ENCODE data around the gene CACNA1C. TPM values are rescaled to one million over a fixed set of nuclear protein-coding genes. Genes with fewer than 3 reads are reported as not detected.

Gene CACNA1C
- total RNA-seq, 2 donors from 2014 or later, result 0.84 to 10.2 TPM

DNA sequence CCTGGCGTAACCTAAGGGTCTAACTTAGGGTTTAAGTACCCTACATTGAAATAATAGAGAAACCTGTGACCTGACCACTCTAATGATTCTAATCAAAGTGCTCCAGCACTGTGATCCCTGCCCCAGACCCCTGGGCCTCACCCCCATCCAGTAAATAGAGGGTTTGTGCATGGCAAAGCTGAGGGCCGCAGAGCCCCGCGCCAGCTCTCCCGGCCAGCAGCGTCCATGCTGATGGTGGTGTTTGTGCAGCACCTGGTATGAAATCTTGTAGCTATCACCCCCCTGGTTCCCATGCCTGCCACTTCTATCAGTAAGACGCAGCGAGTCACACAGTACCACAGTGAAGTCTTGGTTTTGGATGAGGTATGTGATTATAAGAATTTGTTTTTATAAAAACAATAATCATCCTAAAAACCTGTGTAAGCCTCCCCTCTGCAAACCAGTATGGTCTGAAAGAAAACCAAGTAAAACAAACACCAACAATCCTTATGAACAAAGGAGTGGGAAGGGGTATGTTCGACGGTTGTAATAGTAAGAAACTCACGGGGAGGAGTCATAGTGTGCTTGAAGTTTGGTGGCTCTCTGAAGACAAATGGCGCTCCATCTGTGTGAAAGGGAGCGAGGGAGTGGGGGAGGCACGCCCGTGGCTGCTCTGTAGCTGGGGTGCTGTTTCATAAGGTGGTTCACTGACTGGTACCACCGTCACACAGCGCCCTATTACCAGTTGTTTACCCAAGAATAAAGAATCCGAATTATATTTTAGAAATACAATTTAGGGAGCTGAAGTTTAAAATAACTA is 156.2 kb downstream of the CACNA1C start:
- Histone ChIP-seq H3K27ac (no peak overlapping the region), H3K9ac (ENCODE audit: low read depth in 2 of 2, low read length in 2 of 2) (no peak overlapping the region), H3K4me1 (no peaks in the 10 kb centered on the region), H3K27me3 (no peaks in the 10 kb centered on the region), H3K4me3 (no peak overlapping the region), H3K36me3 (no peaks in the 10 kb centered on the region), H3K9me3 (no peaks in the 10 kb centered on the region)
- intact Hi-C loops (cut with DNase I), result no loop called here
- TF ChIP-seq CTCF (IDR thresholded peaks at IDR 0.05), result no peak
- no peak for DNase-seq

DNA sequence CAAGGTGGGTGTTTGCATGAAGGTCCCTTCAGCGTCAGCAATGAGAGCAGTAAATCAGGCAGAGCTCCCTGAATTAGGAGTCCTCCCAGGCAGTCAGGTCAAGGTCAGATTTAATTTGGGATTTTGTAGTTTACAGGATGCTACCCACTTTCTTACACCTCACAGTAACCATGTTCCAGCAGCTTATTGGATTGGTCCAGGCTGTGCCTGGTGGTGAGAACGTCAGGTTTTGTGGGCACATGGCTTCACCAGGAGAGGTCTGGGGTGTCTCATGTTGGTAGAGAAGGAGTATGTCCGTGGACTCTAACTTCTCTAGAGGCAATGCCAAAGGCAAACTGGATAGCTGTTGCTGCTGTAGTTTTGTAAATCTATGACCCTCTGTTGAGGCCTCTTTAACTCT is 158.3 kb downstream of the CACNA1C start:
- no peaks in the 10 kb centered on the region for H3K4me1 ChIP-seq
- H3K27ac ChIP-seq, result no peak overlapping the region
- DNase-seq, result no peak
- no peaks in the 10 kb centered on the region for H3K9me3 ChIP-seq
- intact Hi-C loops (cut with DNase I), result no loop called here
- no peaks in the 10 kb centered on the region for H3K27me3 ChIP-seq
- no peaks in the 10 kb centered on the region for H3K36me3 ChIP-seq
- no peak for TF ChIP-seq CTCF (IDR thresholded peaks at IDR 0.05)
- H3K9ac ChIP-seq (ENCODE audit: low read depth in 2 of 2, low read length in 2 of 2), result no peak overlapping the region
- H3K4me3 ChIP-seq, result no peak overlapping the region

DNA sequence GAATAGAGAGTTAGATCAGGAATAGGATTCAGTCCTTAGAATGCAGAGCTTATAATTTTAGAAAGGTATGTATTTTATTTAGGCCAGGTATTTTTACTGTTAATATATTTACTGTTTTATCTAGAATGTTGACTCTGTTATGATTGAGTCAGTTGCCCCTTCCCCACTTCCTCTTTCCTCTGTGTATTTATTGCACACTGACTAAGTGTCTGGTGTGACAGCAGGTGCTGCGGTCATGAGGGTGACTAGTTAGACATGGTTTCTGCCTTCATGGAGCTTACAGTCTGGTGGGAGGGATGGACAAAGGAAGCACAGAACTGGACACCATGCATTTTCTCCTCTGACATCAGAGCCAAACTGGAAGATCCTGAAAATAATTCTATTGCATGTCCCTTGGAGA is 159.8 kb downstream of the CACNA1C start:
- TF ChIP-seq CTCF (IDR thresholded peaks at IDR 0.05), result no peak
- Histone ChIP-seq H3K4me1 (no peaks in the 10 kb centered on the region), H3K36me3 (no peaks in the 10 kb centered on the region), H3K9me3 (no peaks in the 10 kb centered on the region), H3K9ac (ENCODE audit: low read depth in 2 of 2, low read length in 2 of 2) (no peak overlapping the region), H3K4me3 (no peak overlapping the region), H3K27me3 (no peaks in the 10 kb centered on the region), H3K27ac (no peak overlapping the region)
- intact Hi-C loops (cut with DNase I), result no loop called here
- no peak for DNase-seq

DNA sequence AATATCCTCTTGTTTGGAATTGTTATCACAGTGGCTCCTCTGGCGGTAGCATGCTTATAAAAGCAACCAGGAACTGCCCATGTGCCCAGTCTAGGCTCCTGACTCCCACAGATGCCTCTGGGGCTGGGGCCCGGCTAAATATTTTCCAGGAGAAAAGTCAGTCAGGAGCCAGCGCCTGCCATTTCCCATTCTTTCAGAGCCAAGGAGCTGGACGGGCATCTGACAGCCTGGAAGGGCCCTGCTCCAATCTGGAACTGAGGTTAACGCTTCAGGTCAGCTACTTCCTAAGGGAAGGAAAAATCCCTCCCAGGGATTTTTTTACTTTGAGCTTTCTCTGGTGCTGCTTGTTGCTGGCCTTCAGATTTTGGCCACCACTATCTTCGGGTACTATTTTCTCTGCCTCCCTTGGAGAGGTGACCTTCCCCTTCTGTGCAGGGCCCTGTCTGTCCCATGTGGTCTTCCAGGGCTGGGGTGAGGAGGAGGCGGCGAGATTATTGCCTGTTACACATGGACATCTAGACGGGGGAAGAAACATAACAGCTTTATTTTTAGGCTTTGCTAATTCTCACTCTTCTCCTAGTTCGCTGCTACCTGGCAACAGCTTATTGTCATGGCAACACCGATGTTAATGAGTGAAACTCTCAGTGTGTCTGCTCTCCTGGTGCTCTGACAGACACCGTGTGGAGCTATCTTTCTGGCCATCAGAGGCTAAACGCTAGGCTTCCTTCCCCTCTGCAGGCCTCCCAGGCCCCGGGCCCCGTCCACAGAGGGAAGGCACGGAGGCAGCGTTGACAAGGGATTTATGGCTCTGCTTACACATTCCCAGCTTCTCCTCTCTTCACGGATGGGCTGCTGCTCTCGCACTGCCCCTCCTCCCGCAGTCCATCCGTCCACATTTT is 160.4 kb downstream of the CACNA1C start:
- no peaks in the 10 kb centered on the region for H3K27me3 ChIP-seq
- H3K4me3 ChIP-seq, result no peak overlapping the region
- DNase-seq, result no peak
- intact Hi-C loops (cut with DNase I), result no loop called here
- no peak overlapping the region for H3K9ac ChIP-seq (ENCODE audit: low read depth in 2 of 2, low read length in 2 of 2)
- no peaks in the 10 kb centered on the region for H3K4me1 ChIP-seq
- TF ChIP-seq CTCF (IDR thresholded peaks at IDR 0.05), result no peak
- H3K36me3 ChIP-seq, result no peaks in the 10 kb centered on the region
- H3K9me3 ChIP-seq, result no peaks in the 10 kb centered on the region
- H3K27ac ChIP-seq, result no peak overlapping the region

DNA sequence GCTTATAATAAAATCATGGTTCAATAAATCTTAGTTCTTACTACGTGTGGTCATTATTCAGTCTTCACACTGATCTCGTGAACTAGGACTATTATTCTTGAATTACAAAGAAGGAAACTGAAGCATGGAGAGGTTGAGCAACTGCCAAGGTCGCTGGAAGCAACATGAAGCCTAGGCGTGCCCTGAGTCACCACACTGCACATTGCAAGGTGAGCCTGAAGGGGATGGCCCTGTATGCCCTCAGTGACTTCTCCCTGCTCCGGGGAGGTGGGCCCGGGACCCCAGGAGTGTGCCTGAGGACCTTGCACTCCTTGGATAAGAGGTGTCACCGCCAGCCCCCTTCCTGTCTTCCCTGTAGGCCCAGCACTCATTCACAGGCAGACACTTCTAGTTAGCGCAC is 161.6 kb downstream of the CACNA1C start:
- H3K27ac ChIP-seq, result no peak overlapping the region
- DNase-seq, result no peak
- no peaks in the 10 kb centered on the region for H3K36me3 ChIP-seq
- no peak for TF ChIP-seq CTCF (IDR thresholded peaks at IDR 0.05)
- H3K4me1 ChIP-seq, result no peaks in the 10 kb centered on the region
- no peak overlapping the region for H3K9ac ChIP-seq (ENCODE audit: low read depth in 2 of 2, low read length in 2 of 2)
- intact Hi-C loops (cut with DNase I), result no loop called here
- no peak overlapping the region for H3K4me3 ChIP-seq
- H3K27me3 ChIP-seq, result no peaks in the 10 kb centered on the region
- H3K9me3 ChIP-seq, result no peaks in the 10 kb centered on the region
